ENCODE data around the gene MAF.

MAF gene

GRCh38 chr16:79593754-79594153 lies 6.8 kb downstream of the MAF start:
- H3K4me3 ChIP-seq (ENCODE audit: low read depth in 1 of 2, low read length in 2 of 2), result no peak overlapping the region
- peaks cover 0 to 11% of the 10 kb centered on the region in 2 donors for H3K36me3 ChIP-seq (ENCODE audit: control insufficient read depth in 1 of 2, insufficient read depth in 2 of 2, low read length in 2 of 2)
- H3K4me1 ChIP-seq (ENCODE audit: control insufficient read depth in 1 of 2, insufficient read depth in 2 of 2, low read length in 2 of 2), result peaks cover 0 to 9% of the 10 kb centered on the region in 2 donors
- H3K27ac ChIP-seq (ENCODE audit: low read depth, low read length), result no peak overlapping the region
- no peaks in the 10 kb centered on the region for H3K9me3 ChIP-seq (ENCODE audit: control insufficient read depth in 1 of 2, low read length in 2 of 2)
- H3K9ac ChIP-seq (ENCODE audit: low read depth in 1 of 2, low read length in 2 of 2), result no peak overlapping the region
- H3K27me3 ChIP-seq (ENCODE audit: control insufficient read depth in 1 of 2, insufficient read depth in 2 of 2, low read length in 2 of 2), result peaks cover 0 to 8% of the 10 kb centered on the region in 2 donors

- H3K9me3 ChIP-seq (ENCODE audit: control insufficient read depth in 1 of 2, low read length in 2 of 2), result no peaks in the 10 kb centered on the region
- H3K27me3 ChIP-seq (ENCODE audit: control insufficient read depth in 1 of 2, insufficient read depth in 2 of 2, low read length in 2 of 2), result peaks cover 0 to 8% of the 10 kb centered on the region in 2 donors
- H3K4me1 ChIP-seq (ENCODE audit: control insufficient read depth in 1 of 2, insufficient read depth in 2 of 2, low read length in 2 of 2), result peaks cover 0 to 9% of the 10 kb centered on the region in 2 donors
- H3K36me3 ChIP-seq (ENCODE audit: control insufficient read depth in 1 of 2, insufficient read depth in 2 of 2, low read length in 2 of 2), result peaks cover 0 to 11% of the 10 kb centered on the region in 2 donors
- H3K4me3 ChIP-seq (ENCODE audit: low read depth in 1 of 2, low read length in 2 of 2), result no peak overlapping the region
- peak overlapping the region; percentile 36 for H3K27ac ChIP-seq (ENCODE audit: low read depth, low read length)
- no peak overlapping the region for H3K9ac ChIP-seq (ENCODE audit: low read depth in 1 of 2, low read length in 2 of 2)
Measured at GRCh38 chr16:79593074-79593531, 7.4 kb downstream of the MAF start.

GRCh38 chr16:79592186-79592585 lies 8.4 kb downstream of the MAF start:
- Histone ChIP-seq H3K27ac (ENCODE audit: low read depth, low read length) (no peak overlapping the region), H3K4me1 (ENCODE audit: control insufficient read depth in 1 of 2, insufficient read depth in 2 of 2, low read length in 2 of 2) (peaks cover 0 to 9% of the 10 kb centered on the region in 2 donors), H3K4me3 (ENCODE audit: low read depth in 1 of 2, low read length in 2 of 2) (no peak overlapping the region)

DNA sequence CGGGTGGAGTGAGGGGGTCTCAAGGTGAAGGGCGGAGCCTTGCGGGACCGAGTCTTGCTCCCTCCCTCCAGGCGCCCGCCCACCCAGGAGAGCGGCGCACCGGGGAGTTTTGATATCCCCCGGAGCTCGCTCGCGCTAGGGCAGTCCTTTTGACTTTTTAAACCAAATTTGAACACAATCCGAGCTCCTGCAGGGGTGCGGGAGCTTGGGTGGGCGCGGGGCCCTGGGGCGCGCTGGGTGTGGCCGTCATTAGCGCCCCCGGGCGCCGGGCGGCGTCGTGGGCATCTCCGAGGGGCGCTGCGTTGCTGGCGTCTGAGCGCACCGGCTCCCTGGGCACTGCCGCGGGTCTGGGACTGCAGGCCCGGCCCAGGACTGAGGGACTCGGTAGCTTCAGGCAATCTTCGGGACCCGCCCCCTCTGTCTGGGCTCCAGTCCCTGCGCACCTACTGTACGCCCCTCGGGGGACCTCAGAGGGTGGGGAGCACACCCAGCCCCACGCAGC lies 10.9 kb downstream of the MAF start:
- Histone ChIP-seq H3K9ac (ENCODE audit: low read depth in 1 of 2, low read length in 2 of 2) (peak overlapping the region in 1 of 2 donors; percentile 23), H3K27ac (ENCODE audit: low read depth, low read length) (no peak overlapping the region), H3K9me3 (ENCODE audit: control insufficient read depth in 1 of 2, low read length in 2 of 2) (no peaks in the 10 kb centered on the region), H3K36me3 (ENCODE audit: control insufficient read depth in 1 of 2, insufficient read depth in 2 of 2, low read length in 2 of 2) (peaks cover 0 to 5% of the 10 kb centered on the region in 2 donors), H3K4me3 (ENCODE audit: low read depth in 1 of 2, low read length in 2 of 2) (peak overlapping the region; percentile 18 to 51), H3K4me1 (ENCODE audit: control insufficient read depth in 1 of 2, insufficient read depth in 2 of 2, low read length in 2 of 2) (peaks cover 0 to 9% of the 10 kb centered on the region in 2 donors), H3K27me3 (ENCODE audit: control insufficient read depth in 1 of 2, insufficient read depth in 2 of 2, low read length in 2 of 2) (peaks cover 0 to 8% of the 10 kb centered on the region in 2 donors)

More at GRCh38 chr16:79592186-79592585, 8.4 kb downstream of the MAF start:
- Histone ChIP-seq H3K9me3 (ENCODE audit: control insufficient read depth in 1 of 2, low read length in 2 of 2) (no peaks in the 10 kb centered on the region), H3K27me3 (ENCODE audit: control insufficient read depth in 1 of 2, insufficient read depth in 2 of 2, low read length in 2 of 2) (peaks cover 0 to 8% of the 10 kb centered on the region in 2 donors), H3K36me3 (ENCODE audit: control insufficient read depth in 1 of 2, insufficient read depth in 2 of 2, low read length in 2 of 2) (peaks cover 0 to 11% of the 10 kb centered on the region in 2 donors), H3K9ac (ENCODE audit: low read depth in 1 of 2, low read length in 2 of 2) (no peak overlapping the region)

- H3K27ac ChIP-seq (ENCODE audit: low read depth, low read length), result no peak overlapping the region
- H3K9ac ChIP-seq (ENCODE audit: low read depth in 1 of 2, low read length in 2 of 2), result no peak overlapping the region
- no peaks in the 10 kb centered on the region for H3K36me3 ChIP-seq (ENCODE audit: control insufficient read depth in 1 of 2, insufficient read depth in 2 of 2, low read length in 2 of 2)
- no peak overlapping the region for H3K4me3 ChIP-seq (ENCODE audit: low read depth in 1 of 2, low read length in 2 of 2)
- peaks cover 0 to 3% of the 10 kb centered on the region in 2 donors for H3K4me1 ChIP-seq (ENCODE audit: control insufficient read depth in 1 of 2, insufficient read depth in 2 of 2, low read length in 2 of 2)
- H3K9me3 ChIP-seq (ENCODE audit: control insufficient read depth in 1 of 2, low read length in 2 of 2), result no peaks in the 10 kb centered on the region
- peaks cover 3 to 8% of the 10 kb centered on the region in 2 donors for H3K27me3 ChIP-seq (ENCODE audit: control insufficient read depth in 1 of 2, insufficient read depth in 2 of 2, low read length in 2 of 2)
Measured at GRCh38 chr16:79587897-79588296, 12.6 kb downstream of the MAF start.

DNA sequence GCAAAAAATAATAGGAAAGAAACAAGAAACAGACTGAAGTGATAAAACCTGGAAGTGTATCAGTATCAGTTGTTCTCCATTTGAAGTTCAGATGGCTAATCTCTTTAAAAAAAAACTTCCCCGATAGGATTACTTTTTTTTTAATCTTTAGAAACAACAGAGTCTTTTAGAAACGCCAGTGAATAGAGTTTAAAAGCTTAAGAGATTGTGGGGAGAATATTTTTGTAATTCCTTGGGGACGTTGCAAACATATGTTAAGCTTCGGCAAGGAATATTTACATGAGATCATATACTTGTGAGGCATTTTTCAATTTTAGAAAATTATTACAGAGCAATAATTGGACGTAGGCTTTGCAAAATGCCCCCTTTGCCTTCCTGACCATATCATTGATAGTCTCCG lies 13.2 kb downstream of the MAF start:
- H3K4me1 ChIP-seq (ENCODE audit: control insufficient read depth in 1 of 2, insufficient read depth in 2 of 2, low read length in 2 of 2), result peaks cover 0 to 2% of the 10 kb centered on the region in 2 donors
- H3K27me3 ChIP-seq (ENCODE audit: control insufficient read depth in 1 of 2, insufficient read depth in 2 of 2, low read length in 2 of 2), result peaks cover 3 to 8% of the 10 kb centered on the region in 2 donors
- H3K4me3 ChIP-seq (ENCODE audit: low read depth in 1 of 2, low read length in 2 of 2), result no peak overlapping the region
- H3K9me3 ChIP-seq (ENCODE audit: control insufficient read depth in 1 of 2, low read length in 2 of 2), result no peaks in the 10 kb centered on the region
- no peak overlapping the region for H3K27ac ChIP-seq (ENCODE audit: low read depth, low read length)
- H3K9ac ChIP-seq (ENCODE audit: low read depth in 1 of 2, low read length in 2 of 2), result no peak overlapping the region
- no peaks in the 10 kb centered on the region for H3K36me3 ChIP-seq (ENCODE audit: control insufficient read depth in 1 of 2, insufficient read depth in 2 of 2, low read length in 2 of 2)

- no peaks in the 10 kb centered on the region for H3K9me3 ChIP-seq (ENCODE audit: control insufficient read depth in 1 of 2, low read length in 2 of 2)
- no peak overlapping the region for H3K27ac ChIP-seq (ENCODE audit: low read depth, low read length)
- H3K9ac ChIP-seq (ENCODE audit: low read depth in 1 of 2, low read length in 2 of 2), result no peak overlapping the region
- H3K4me1 ChIP-seq (ENCODE audit: control insufficient read depth in 1 of 2, insufficient read depth in 2 of 2, low read length in 2 of 2), result no peaks in the 10 kb centered on the region
- peaks cover 3% of the 10 kb centered on the region in 2 donors for H3K27me3 ChIP-seq (ENCODE audit: control insufficient read depth in 1 of 2, insufficient read depth in 2 of 2, low read length in 2 of 2)
- no peak overlapping the region for H3K4me3 ChIP-seq (ENCODE audit: low read depth in 1 of 2, low read length in 2 of 2)
- no peaks in the 10 kb centered on the region for H3K36me3 ChIP-seq (ENCODE audit: control insufficient read depth in 1 of 2, insufficient read depth in 2 of 2, low read length in 2 of 2)
Measured at GRCh38 chr16:79582789-79583188, 17.7 kb downstream of the MAF start.

DNA sequence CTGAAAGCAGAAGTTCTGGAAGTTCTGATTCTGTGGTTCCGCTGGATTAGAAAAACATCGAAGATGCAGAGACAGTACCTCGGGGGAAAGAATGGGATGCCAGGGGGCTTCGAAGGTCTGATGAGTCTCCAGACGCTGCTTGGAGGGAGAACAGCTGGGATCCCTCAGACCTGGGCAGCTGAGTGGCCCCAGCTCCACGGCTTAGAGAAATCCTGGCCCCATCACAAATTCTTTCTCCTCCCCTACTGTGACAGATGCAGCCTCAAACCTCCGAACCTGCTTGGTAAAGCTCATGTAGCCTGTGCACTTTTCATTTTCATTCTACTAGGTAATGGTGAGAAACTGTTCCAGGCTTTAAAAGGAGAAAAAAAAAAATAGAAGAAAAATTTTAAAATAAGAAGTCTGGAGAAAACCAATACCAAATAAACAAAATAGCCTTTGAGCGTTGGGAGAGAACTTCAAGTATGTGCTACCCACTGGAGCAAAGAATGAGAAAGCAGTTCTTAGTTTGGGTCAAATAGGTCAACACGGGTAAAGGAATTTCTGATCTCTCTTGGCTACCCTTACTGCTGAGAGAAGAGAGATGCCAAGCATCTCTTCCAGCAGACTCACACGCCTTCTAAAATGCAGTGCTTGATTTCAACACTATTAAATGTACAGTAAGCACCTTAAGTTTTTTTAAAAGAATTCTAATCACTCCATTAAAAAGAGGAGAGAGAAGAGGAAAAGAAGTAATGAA lies 19.9 kb downstream of the MAF start:
- Histone ChIP-seq H3K27me3 (ENCODE audit: control insufficient read depth in 1 of 2, insufficient read depth in 2 of 2, low read length in 2 of 2) (peaks cover 3% of the 10 kb centered on the region in 2 donors), H3K27ac (ENCODE audit: low read depth, low read length) (no peak overlapping the region), H3K36me3 (ENCODE audit: control insufficient read depth in 1 of 2, insufficient read depth in 2 of 2, low read length in 2 of 2) (no peaks in the 10 kb centered on the region)

GRCh38 chr16:79576602-79577001 lies 23.9 kb downstream of the MAF start:
- Histone ChIP-seq H3K36me3 (ENCODE audit: control insufficient read depth in 1 of 2, insufficient read depth in 2 of 2, low read length in 2 of 2) (no peaks in the 10 kb centered on the region), H3K27me3 (ENCODE audit: control insufficient read depth in 1 of 2, insufficient read depth in 2 of 2, low read length in 2 of 2) (peaks cover 3 to 4% of the 10 kb centered on the region in 2 donors), H3K4me3 (ENCODE audit: low read depth in 1 of 2, low read length in 2 of 2) (no peak overlapping the region), H3K9ac (ENCODE audit: low read depth in 1 of 2, low read length in 2 of 2) (no peak overlapping the region), H3K4me1 (ENCODE audit: control insufficient read depth in 1 of 2, insufficient read depth in 2 of 2, low read length in 2 of 2) (no peaks in the 10 kb centered on the region), H3K9me3 (ENCODE audit: control insufficient read depth in 1 of 2, low read length in 2 of 2) (no peaks in the 10 kb centered on the region), H3K27ac (ENCODE audit: low read depth, low read length) (no peak overlapping the region)

More for the DNA sequence above, 19.9 kb downstream of the MAF start:
- Histone ChIP-seq H3K9ac (ENCODE audit: low read depth in 1 of 2, low read length in 2 of 2) (no peak overlapping the region), H3K9me3 (ENCODE audit: control insufficient read depth in 1 of 2, low read length in 2 of 2) (no peaks in the 10 kb centered on the region), H3K4me3 (ENCODE audit: low read depth in 1 of 2, low read length in 2 of 2) (no peak overlapping the region), H3K4me1 (ENCODE audit: control insufficient read depth in 1 of 2, insufficient read depth in 2 of 2, low read length in 2 of 2) (no peaks in the 10 kb centered on the region)

DNA sequence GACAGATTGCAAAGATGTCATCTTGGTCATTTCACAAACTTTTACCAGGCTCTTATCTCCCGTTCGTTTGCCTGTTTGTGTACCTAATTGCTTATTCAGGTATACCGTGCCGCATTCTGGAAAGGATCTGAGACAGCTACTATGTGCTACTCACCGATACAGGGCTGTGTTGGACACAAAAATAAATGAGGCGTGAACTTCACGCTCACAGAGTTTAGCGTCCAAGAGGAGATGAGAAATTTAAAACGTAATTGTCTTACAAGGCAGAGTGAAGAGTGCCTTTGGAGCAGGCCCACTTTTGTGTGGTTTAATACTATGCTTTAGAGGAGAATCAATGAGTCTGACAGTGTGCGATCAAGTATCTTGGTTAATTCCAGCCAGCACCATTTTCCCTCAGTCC lies 26.7 kb downstream of the MAF start:
- Histone ChIP-seq H3K27me3 (ENCODE audit: control insufficient read depth in 1 of 2, insufficient read depth in 2 of 2, low read length in 2 of 2) (peaks cover 0 to 12% of the 10 kb centered on the region in 2 donors), H3K36me3 (ENCODE audit: control insufficient read depth in 1 of 2, insufficient read depth in 2 of 2, low read length in 2 of 2) (no peaks in the 10 kb centered on the region), H3K4me3 (ENCODE audit: low read depth in 1 of 2, low read length in 2 of 2) (no peak overlapping the region), H3K9ac (ENCODE audit: low read depth in 1 of 2, low read length in 2 of 2) (no peak overlapping the region), H3K4me1 (ENCODE audit: control insufficient read depth in 1 of 2, insufficient read depth in 2 of 2, low read length in 2 of 2) (no peaks in the 10 kb centered on the region), H3K27ac (ENCODE audit: low read depth, low read length) (no peak overlapping the region), H3K9me3 (ENCODE audit: control insufficient read depth in 1 of 2, low read length in 2 of 2) (no peaks in the 10 kb centered on the region)

Data from duodenal mucosa (tissue), 2 donors.